ENCODE data around the gene WDPCP.

The WDPCP gene

GRCh38 chr2:63440612-63441011 lies 147.7 kb downstream of the WDPCP start:
- TF ChIP-seq CTCF (IDR thresholded peaks at IDR 0.05; ENCODE audit: low read depth, low read length): no peak
- DNase-seq (ENCODE audit: extremely low read depth, low read depth): no peak

- no peak for DNase-seq (ENCODE audit: extremely low read depth, low read depth)
- no peak for TF ChIP-seq CTCF (IDR thresholded peaks at IDR 0.05; ENCODE audit: low read depth, low read length)
These were observed 150.1 kb downstream of the WDPCP start for GRCh38 chr2:63438181-63438580.

GRCh38 chr2:63436488-63436887 lies 151.8 kb downstream of the WDPCP start:
- no peak for TF ChIP-seq CTCF (IDR thresholded peaks at IDR 0.05; ENCODE audit: low read depth, low read length)
- DNase-seq (ENCODE audit: extremely low read depth, low read depth): no peak

- no peak for DNase-seq (ENCODE audit: extremely low read depth, low read depth)
These were observed 153.2 kb downstream of the WDPCP start for GRCh38 chr2:63435070-63435469.

GRCh38 chr2:63434024-63435001 lies 154.0 kb downstream of the WDPCP start:
- no peak for TF ChIP-seq CTCF (IDR thresholded peaks at IDR 0.05; ENCODE audit: low read depth, low read length)
- no peak for DNase-seq (ENCODE audit: extremely low read depth, low read depth)

More at GRCh38 chr2:63435070-63435469, 153.2 kb downstream of the WDPCP start:
- no peak for TF ChIP-seq CTCF (IDR thresholded peaks at IDR 0.05; ENCODE audit: low read depth, low read length)

GRCh38 chr2:63432373-63432772 lies 155.9 kb downstream of the WDPCP start:
- no peak for TF ChIP-seq CTCF (IDR thresholded peaks at IDR 0.05; ENCODE audit: low read depth, low read length)
- DNase-seq (ENCODE audit: extremely low read depth, low read depth): no peak

GRCh38 chr2:63425606-63426005 lies 162.7 kb downstream of the WDPCP start:
- no peak for DNase-seq (ENCODE audit: extremely low read depth, low read depth)
- TF ChIP-seq CTCF (IDR thresholded peaks at IDR 0.05; ENCODE audit: low read depth, low read length): no peak

Data from AG09319 (cell line).